Neural progenitor cell (in vitro differentiated cells): ENCODE measurements around the gene TSC22D2.

Experiments used
- EZH2 ChIP-seq: fragments of 200-600 bp; sonication (generic); IDR thresholded peaks from 2 replicates; pipeline ENCODE4 v1.6.1; 2017; ENCODE audit warnings: antibody characterized with exemption, mild to moderate bottlenecking, moderate library complexity
- TF ChIP-seq, protein P1 (sequence below): fragments of 200-600 bp; sonication (generic); IDR thresholded peaks from 2 replicates; pipeline ENCODE4 v1.5.1; 2017; ENCODE audit warnings: antibody characterized with exemption, mild to moderate bottlenecking

DNA sequence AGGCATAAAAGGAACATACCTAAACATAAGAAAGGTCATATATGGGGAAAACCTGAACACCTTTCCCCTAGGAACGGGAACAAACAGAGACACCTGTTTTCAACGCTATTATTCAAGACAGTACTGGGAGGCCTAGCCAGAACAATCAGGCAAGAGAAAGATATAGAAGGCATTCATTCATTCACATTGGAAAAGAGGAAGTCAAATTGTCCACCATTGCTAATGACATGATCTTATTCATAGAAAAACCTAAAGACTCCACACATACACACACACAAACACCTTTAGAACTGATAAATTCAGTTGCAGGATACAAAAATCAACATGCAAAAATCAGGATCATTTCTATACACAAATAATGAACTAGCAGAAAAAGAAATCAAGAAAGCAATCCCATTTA, 101.7 kb downstream of the TSC22D2 start:
- TF ChIP-seq, protein P1, sequence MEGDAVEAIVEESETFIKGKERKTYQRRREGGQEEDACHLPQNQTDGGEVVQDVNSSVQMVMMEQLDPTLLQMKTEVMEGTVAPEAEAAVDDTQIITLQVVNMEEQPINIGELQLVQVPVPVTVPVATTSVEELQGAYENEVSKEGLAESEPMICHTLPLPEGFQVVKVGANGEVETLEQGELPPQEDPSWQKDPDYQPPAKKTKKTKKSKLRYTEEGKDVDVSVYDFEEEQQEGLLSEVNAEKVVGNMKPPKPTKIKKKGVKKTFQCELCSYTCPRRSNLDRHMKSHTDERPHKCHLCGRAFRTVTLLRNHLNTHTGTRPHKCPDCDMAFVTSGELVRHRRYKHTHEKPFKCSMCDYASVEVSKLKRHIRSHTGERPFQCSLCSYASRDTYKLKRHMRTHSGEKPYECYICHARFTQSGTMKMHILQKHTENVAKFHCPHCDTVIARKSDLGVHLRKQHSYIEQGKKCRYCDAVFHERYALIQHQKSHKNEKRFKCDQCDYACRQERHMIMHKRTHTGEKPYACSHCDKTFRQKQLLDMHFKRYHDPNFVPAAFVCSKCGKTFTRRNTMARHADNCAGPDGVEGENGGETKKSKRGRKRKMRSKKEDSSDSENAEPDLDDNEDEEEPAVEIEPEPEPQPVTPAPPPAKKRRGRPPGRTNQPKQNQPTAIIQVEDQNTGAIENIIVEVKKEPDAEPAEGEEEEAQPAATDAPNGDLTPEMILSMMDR: no peak
- TF ChIP-seq EZH2: no peak
